GOT3 (cell line): ENCODE measurements around the gene ARHGEF40.
"Not testable (repeated sequence)": the region's sequence is repeated elsewhere in the genome, so short reads cannot be mapped to it uniquely, and the experiment has no call there.

Experiments used
- DNase-seq: peaks from one replicate; lab custom pipeline; 2025; ENCODE audit warnings: mixed read lengths; lab: John Stamatoyannopoulos, UW

ARHGEF40 gene

DNA sequence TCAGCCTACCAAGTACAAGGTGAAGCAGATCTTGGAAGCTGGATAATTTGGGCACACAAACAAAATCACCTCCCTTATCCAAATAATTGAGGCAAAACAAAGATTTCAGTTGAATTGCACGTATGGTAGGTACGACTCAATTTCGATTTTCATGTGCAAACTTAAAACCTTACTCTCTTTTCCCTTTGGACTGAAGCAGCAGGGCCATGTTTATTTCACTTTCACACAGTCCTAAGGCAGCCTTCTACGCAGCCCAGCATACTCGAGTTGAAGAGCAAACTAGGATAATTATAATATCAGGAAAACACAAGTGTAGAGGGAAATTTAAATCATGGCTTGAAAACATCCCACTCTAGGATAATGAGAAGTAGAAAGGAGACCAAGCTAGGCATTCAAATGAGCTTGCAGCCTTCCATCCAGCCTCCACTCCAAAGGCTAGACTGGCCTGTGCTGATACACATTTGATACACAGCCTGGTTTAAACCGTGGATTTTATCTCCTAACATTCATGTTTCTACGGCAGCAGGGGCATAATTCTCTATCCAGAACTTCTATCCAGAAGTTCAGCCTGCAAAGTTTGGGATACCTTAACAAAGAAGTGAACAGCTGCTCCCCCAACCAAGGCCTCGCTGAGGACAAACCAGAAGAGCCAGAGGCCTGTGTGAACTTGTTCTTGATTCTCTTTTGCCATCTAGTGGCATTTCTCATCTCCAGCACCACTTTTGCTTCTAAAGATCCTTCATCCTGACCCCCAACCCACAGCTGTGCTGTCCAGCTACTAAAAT is 30.3 kb upstream of the ARHGEF40 start:
- no peak for DNase-seq

DNA sequence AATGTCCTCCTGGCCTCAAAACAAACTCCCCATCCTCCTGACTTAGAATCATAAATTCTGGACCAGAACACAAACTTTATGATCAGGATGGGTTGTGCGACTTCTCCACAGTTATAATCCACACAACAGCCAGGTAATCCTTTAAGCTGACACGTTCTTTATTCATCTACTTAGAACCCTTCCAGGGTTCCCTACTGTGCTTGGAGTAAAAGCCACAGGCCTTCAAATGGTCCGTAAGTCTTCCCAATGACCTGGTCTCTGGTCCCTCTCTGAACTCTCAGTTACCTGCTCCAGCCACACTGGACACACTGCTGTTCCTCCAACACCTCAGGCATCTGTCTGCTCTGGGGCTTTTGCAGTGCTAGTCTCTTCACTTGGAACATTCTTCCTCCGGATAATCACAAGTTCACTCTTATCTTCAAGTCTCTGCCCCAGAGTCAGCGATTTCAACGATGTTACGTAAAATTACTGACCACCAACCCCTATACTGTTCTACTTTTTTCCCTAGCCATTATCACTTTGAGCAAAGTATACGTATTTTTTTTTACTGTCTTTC is 29.7 kb upstream of the ARHGEF40 start:
- DNase-seq = no peak

GRCh38 chr14:21040941-21041340 is 29.2 kb upstream of the ARHGEF40 start:
- not testable (repeated sequence) for DNase-seq

GRCh38 chr14:21041676-21042433 is 28.2 kb upstream of the ARHGEF40 start, which contains the start of gene RNASE7:
Gene RNASE7, plus strand, starts transcription at chr14:21042362. Its CDS starts 631 bp downstream, at chr14:21042993.
- DNase-seq = no peak

- no peak for DNase-seq
Observed at GRCh38 chr14:21042918-21043317, 27.2 kb upstream of the ARHGEF40 start.

DNA sequence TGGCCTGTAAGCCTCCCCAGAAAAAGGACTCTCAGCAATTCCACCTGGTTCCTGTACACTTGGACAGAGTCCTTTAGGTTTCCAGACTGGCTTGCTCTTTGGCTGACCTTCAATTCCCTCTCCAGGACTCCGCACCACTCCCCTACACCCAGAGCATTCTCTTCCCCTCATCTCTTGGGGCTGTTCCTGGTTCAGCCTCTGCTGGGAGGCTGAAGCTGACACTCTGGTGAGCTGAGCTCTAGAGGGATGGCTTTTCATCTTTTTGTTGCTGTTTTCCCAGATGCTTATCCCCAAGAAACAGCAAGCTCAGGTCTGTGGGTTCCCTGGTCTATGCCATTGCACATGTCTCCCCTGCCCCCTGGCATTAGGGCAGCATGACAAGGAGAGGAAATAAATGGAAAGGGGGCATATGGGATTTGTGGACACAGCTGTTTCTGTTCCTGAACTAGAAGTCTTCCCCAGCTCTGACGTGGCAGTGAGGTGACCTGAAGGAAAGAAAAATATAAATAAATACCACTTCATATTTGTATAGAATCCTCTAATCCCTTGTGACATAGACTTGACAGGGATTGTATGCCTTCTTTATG is 26.6 kb upstream of the ARHGEF40 start:
- DNase-seq = no peak

- no peak for DNase-seq
Observed at GRCh38 chr14:21043974-21044618, 26.0 kb upstream of the ARHGEF40 start.

DNA sequence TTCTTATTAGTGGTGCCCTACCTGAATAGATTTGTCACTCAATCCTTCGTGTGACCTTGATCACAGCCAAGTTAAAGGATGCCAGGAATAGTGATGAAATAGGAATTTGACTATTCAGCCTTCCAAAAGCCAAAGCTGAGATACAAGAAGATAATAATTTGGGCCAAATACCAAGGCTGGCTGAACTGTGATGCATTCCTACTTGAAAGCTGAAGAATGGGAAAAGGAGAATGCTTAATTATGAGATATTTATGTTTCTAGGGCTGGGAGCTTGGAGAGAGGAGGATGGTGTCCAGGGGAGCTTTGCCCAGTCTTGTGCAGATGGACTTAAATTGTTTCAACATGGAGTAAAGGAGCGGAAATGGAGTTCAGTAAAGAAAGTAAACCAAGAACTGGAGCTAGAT is 22.7 kb upstream of the ARHGEF40 start:
- no peak for DNase-seq

DNA sequence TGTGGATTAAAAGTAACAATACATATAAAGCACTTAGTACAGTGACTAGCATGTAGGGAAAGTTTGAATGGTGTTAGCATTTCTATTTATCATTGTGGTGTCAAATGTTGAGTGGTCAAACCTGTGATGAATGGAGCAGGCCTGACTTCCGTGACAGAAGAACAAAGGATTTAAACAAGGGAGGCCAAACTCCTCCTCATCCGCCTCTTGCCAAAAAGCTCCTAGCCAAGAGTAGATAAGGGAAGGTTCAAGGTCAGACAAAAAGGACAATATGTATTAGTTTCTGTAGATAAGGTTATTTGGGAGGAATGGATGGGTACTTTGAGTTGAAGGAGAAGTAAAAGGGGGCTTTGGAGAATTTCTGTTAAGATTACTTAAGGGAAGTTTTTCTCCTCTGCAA is 21.5 kb upstream of the ARHGEF40 start:
- no peak for DNase-seq

DNA sequence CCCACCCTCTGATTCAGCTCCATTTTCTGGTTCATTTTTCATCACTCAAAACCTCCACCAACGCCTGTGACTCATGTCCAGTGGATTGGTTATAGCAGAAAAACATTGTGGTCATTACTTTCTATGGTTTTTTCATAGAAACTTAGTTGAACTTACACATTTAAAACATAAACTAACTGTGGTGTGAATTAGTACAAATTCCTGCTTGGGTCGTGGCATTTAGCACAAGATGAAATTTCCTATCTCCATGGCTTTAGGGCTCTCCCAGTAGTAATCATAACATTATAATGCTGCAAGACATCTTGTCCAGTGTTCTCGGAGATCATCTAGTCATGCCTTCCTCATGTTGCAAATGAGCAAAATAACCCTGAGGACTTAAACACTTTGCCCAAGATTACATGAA is 20.8 kb upstream of the ARHGEF40 start:
- DNase-seq = no peak

GRCh38 chr14:21050597-21050996 is 19.5 kb upstream of the ARHGEF40 start:
- no peak for DNase-seq

DNA sequence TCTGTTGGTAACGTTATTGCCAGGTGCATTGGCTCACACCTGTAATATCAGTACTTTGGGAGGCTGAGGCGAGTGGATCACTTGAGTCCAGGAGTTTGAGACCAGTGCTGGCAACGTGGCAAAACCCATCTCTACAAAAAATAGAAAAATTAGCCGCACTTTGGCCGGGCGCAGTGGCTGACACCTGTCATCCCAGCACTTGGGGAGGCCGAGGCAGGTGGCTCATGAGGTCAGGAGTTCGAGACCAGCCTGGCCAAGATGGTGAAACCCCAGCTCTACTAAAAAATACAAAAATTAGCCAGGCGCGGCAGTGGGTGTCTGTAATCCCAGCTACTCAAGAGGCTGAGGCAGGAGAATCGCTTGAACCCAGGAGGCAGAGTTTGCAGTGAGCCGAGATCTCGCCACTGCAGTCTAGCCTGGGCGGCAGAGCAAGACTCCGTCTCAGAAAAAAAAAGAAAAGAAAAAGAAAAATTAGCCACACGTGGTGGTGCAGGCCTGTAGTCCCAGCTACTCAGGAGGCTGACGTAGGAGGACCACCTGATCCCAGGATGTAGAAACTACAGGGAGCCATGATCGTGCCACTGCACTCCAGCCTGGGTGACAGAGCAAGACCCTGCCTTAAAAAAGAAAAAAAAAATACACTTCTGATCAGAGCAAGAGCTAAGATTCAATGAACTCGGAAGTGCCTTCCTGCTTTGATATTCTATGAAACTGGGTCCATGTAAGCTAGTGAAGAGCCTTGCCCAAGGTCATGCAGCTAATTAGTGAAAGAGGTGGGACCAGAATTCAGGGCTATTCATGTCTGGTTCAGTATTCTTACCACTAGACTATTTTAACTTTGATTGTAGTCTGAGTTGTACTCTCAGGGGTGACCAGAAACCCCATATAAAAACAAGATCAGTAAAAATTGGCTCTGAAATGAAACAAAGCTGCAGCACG is 16.7 kb upstream of the ARHGEF40 start:
- DNase-seq = no peak

DNA sequence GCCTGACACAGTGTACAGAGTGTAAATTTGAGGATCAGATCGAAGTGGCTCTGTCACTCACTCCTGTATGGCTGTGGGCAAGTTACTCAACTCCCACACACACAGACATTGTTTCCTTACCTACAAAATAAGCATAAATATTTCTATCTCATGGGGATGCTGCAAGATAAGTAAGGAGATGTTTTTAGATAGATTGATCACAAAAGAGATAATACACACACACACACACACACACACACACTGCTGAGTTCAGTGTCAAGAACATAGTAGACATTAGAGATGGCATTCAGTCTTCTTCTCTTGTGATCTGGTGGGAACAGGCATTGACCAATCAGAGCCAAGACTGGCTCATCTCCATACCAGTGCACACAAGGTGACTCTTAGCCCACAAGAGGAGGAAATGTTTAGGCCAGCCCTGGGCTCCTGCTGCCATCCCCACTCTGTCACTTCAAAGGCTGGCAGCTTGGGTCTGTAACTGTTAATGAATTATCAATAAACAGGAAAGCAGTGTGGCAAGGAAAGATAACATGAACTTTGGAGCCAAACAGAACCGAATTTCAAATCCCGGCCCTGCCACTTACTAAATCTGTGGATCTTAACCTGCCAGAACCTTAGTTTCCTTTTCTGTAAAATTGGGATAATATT is 15.9 kb upstream of the ARHGEF40 start:
- DNase-seq = no peak

GRCh38 chr14:21054768-21055145 is 15.3 kb upstream of the ARHGEF40 start:
- no peak for DNase-seq

DNA sequence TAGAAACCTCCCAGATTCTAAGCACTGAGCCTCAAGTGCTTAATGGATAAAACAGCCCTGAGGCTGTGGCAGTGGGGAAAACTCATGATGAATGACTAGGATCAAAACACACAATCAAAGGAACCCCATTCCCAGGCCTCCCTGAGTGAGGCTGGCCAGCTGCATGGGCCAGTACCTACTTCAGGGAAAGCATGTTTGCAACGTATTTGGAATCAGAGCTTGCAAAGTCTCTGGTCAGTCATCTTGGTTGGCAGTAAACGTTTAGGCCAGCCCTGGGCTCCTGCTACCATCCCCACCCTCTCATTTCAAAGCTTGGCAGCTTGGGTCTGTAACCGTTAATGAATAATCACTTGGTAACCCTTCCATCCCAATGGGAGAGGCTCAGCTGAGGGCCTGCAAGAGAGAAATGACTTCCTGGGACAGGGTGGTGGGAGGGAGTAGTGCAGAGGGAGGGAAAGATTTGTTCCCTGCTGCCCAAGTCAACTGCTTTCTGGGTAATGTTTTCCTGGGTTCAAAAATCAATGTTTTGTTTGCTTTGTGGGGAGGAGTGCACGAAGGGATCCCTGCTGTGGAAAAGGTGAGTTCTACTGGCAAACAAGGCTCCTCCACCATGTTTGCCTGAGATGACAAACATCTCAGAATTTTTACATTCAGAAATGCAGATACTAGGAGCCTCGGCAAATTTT is 14.5 kb upstream of the ARHGEF40 start:
- no peak for DNase-seq

- DNase-seq = no peak
Observed at GRCh38 chr14:21056520-21057163, 13.5 kb upstream of the ARHGEF40 start.

GRCh38 chr14:21057803-21058675 is 12.1 kb upstream of the ARHGEF40 start, which contains the start of gene RNASE8:
Gene RNASE8, plus strand, starts transcription at chr14:21057822. Its CDS starts 71 bp downstream, at chr14:21057893.
- no peak for DNase-seq

DNA sequence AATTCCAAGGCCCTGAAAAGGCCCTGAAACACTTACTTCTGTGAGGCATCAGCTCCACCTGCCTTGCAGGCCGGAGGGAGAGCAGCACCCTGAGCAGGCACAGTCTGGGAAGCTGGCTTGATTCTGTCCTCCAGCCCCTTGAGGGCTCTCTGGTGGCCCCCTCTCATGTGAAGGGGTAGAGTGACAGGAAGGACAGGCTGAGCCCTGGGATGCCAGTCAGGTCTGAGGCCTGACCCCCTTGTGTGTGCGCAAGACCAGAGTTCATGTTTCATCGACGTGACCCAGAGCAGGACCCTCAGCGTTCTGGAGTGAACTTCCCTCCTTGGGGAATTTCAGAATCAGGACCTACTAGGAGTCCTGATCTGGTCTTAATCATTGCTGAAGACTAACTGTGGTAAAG is 11.2 kb upstream of the ARHGEF40 start:
- no peak for DNase-seq
